H1 (cell line): ENCODE data around the gene CAMK1. TPM values are rescaled to one million over a fixed set of nuclear protein-coding genes. Genes with fewer than 3 reads are reported as not detected.

Source experiments
- CREB1 ChIP-seq: IDR thresholded peaks from 2 replicates; pipeline ENCODE4 v1.6.1; 2012; ENCODE audit warnings: inconsistent platforms
- EP300 ChIP-seq, 2 experiments: IDR thresholded peaks; 1 replicate in 1 of 2; 2 replicates in 1 of 2; pipeline ENCODE4 v1.6.1; 2011 to 2012; ENCODE audit warnings: low read depth in 2 of 2, low read length in 2 of 2, mild to moderate bottlenecking in 2 of 2, borderline replicate concordance in 1 of 2, inconsistent platforms in 1 of 2, moderate library complexity in 1 of 2
- GABPA ChIP-seq: IDR thresholded peaks from 2 replicates; pipeline ENCODE4 v1.6.1; 2011; ENCODE audit warnings: mild to moderate bottlenecking, low read length, moderate library complexity, borderline replicate concordance; ENCODE audit not compliant: insufficient read depth
- HDAC6 ChIP-seq: IDR thresholded peaks from one replicate; pipeline ENCODE4 v1.7.1; 2012; ENCODE audit warnings: low read depth, mild to moderate bottlenecking, inconsistent platforms, low read length, moderate library complexity
- RXRA ChIP-seq: IDR thresholded peaks from 2 replicates; pipeline ENCODE4 v1.6.1; 2011; ENCODE audit warnings: low read depth, mild to moderate bottlenecking, low read length, moderate library complexity; ENCODE audit not compliant: insufficient read depth
- TAF7 ChIP-seq: optimal IDR thresholded peaks from 2 replicates; pipeline ENCODE3; 2011; ENCODE audit warnings: low read depth, mild to moderate bottlenecking, inconsistent platforms, low read length, moderate library complexity, borderline replicate concordance
- polyA plus RNA-seq, 7 experiments: library from polyadenylated mRNA; depleted of rRNA in 3 of 7; stranded (reverse) in 5 of 7; unstranded in 2 of 7; fragments of >200 nt in 5 of 7; fragments of 200-250 nt in 2 of 7; gene quantifications; 1 replicate in 5 of 7; 2 replicates in 1 of 7; 4 replicates in 1 of 7; pipeline versions ENCODE4 v1.2.1 to v1.2.3, GENCODE V29; 2011 to 2013; ENCODE audit warnings: missing spikeins in 2 of 7, mixed read lengths in 2 of 7
- total RNA-seq: library from RNA; stranded (reverse); fragmentation: NEBNext Ultra II Directional; extraction: Animal tissue kit (Norgen Biotek cat#: 25700); gene quantifications from 2 replicates; pipeline ENCODE4 v1.2.1, GENCODE V29; 2021

The CAMK1 gene
- total and polyA plus RNA-seq, 2 of the 8 experiments (the other 6 are each of a cell fraction or from before 2014, with no cell fraction given) = 4.9 to 5.1 TPM

- TF ChIP-seq EP300 (IDR thresholded peaks at IDR 0.05; ENCODE audit: borderline replicate concordance in 1 of 2, low read depth in 2 of 2, low read length in 2 of 2) = no peak
- no peak for TF ChIP-seq GABPA
- no peak for TF ChIP-seq TAF7
- no peak for TF ChIP-seq HDAC6
- TF ChIP-seq RXRA = no peak
- TF ChIP-seq CREB1 = no peak
Observed at GRCh38 chr3:9713142-9713541, 56.6 kb downstream of the CAMK1 start (continued).
